Measurements from ENCODE around the gene GPR21. TPM values are rescaled to one million over a fixed set of nuclear protein-coding genes. Genes with fewer than 3 reads are reported as not detected.

The GPR21 gene
- total RNA-seq, 1 experiment from 2014 or later, result 1.1 TPM

DNA sequence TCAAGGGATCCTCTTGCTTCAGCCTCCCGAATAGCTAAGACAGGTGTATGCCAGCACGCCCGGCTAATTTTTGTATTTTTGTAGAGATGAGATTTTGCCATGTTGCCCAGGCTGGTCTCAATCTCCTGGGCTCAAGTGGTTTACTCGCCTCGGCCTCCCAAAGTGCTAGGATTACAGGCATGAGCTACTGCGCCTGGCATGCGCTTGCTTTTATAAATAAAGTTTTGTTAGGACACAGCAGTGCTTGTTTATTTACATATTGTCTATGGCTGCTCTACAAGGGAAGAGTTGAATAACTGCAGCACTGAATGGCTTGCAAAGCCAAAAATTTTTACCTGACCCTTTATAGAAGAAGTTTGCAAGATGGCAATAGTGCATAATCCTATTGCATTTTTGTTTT lies 27.7 kb downstream of the GPR21 start:
- CTCF ChIA-PET, result no interaction called here
- Histone ChIP-seq H3K27me3 (ENCODE audit: insufficient read depth, low read length) (no peaks in the 10 kb centered on the region), H3K4me1 (ENCODE audit: control insufficient read depth in 1 of 2, insufficient read depth in 2 of 2, low read length in 2 of 2) (no peaks in the 10 kb centered on the region), H4K20me1 (ENCODE audit: insufficient read depth) (no peaks in the 10 kb centered on the region), H2AFZ (ENCODE audit: low read depth, low read length, poor library complexity, severe bottlenecking) (no peak overlapping the region), H3K36me3 (ENCODE audit: control insufficient read depth in 1 of 2, insufficient read depth in 2 of 2, low read length in 2 of 2) (peaks cover 3 to 6% of the 10 kb centered on the region in 2 experiments; a peak in 2 of 4 replicates), H3K79me2 (ENCODE audit: insufficient read depth, low read length) (no peaks in the 10 kb centered on the region), H3K9me2 (ENCODE audit: insufficient read depth) (no peaks in the 10 kb centered on the region), H3K4me3 (replicated peaks in 1 of 2; ENCODE audit: low read depth in 1 of 2, low read length in 2 of 2) (no peak overlapping the region), H3K9ac (ENCODE audit: low read length) (no peak overlapping the region), H3K9me3 (ENCODE audit: control insufficient read depth in 1 of 2, insufficient read depth in 1 of 2, low read depth in 1 of 2, low read length in 2 of 2) (no peaks in the 10 kb centered on the region), H3K27ac (ENCODE audit: low read depth, low read length) (no peak overlapping the region), H3K4me2 (ENCODE audit: low read length) (no peak overlapping the region)
- intact Hi-C loops (cut with micrococcal nuclease), result no loop called here
- ATAC-seq, result no peak
- DNase-seq (ENCODE audit: low read depth, low spot score), result no peak
- TF ChIP-seq, protein P1, sequence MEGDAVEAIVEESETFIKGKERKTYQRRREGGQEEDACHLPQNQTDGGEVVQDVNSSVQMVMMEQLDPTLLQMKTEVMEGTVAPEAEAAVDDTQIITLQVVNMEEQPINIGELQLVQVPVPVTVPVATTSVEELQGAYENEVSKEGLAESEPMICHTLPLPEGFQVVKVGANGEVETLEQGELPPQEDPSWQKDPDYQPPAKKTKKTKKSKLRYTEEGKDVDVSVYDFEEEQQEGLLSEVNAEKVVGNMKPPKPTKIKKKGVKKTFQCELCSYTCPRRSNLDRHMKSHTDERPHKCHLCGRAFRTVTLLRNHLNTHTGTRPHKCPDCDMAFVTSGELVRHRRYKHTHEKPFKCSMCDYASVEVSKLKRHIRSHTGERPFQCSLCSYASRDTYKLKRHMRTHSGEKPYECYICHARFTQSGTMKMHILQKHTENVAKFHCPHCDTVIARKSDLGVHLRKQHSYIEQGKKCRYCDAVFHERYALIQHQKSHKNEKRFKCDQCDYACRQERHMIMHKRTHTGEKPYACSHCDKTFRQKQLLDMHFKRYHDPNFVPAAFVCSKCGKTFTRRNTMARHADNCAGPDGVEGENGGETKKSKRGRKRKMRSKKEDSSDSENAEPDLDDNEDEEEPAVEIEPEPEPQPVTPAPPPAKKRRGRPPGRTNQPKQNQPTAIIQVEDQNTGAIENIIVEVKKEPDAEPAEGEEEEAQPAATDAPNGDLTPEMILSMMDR (IDR thresholded peaks at IDR 0.05 in 2 of 3, conservative IDR thresholded peaks at IDR 0.05 in 1 of 3; ENCODE audit: borderline replicate concordance in 1 of 3, insufficient read depth in 1 of 3, low read depth in 2 of 3, low read length in 2 of 3), result no peak
- TF ChIP-seq YY1 (IDR thresholded peaks at IDR 0.05; ENCODE audit: extremely low read depth, insufficient replicate concordance, low read depth, low read length) (no peak), SRF (IDR thresholded peaks at IDR 0.05; ENCODE audit: low read depth) (no peak), ELF1 (IDR thresholded peaks at IDR 0.05; ENCODE audit: borderline replicate concordance, low read depth) (no peak), POLR2AphosphoS5 (IDR thresholded peaks at IDR 0.05; ENCODE audit: low read depth, low read length) (no peak), POLR2A (IDR thresholded peaks at IDR 0.05; ENCODE audit: borderline replicate concordance, extremely low read depth, insufficient read depth, insufficient read length) (no peak), JUND (IDR thresholded peaks at IDR 0.05) (no peak), EZH2 (IDR thresholded peaks at IDR 0.05) (no peak), EGR1 (IDR thresholded peaks at IDR 0.05; ENCODE audit: low read depth) (no peak), FOSL1 (IDR thresholded peaks at IDR 0.05; ENCODE audit: low read depth) (no peak), CBX3 (IDR thresholded peaks at IDR 0.05; ENCODE audit: low read depth) (no peak), SIN3A (IDR thresholded peaks at IDR 0.05; ENCODE audit: low read depth) (no peak), SP1 (IDR thresholded peaks at IDR 0.05; ENCODE audit: low read depth) (no peak), ZFX (IDR thresholded peaks at IDR 0.05) (no peak), TCF7L2 (IDR thresholded peaks at IDR 0.05; ENCODE audit: borderline replicate concordance, extremely low read depth, insufficient read depth, insufficient read length) (no peak), RAD21 (IDR thresholded peaks at IDR 0.05; ENCODE audit: low read depth) (no peak)
- TF ChIP-seq, protein P2, sequence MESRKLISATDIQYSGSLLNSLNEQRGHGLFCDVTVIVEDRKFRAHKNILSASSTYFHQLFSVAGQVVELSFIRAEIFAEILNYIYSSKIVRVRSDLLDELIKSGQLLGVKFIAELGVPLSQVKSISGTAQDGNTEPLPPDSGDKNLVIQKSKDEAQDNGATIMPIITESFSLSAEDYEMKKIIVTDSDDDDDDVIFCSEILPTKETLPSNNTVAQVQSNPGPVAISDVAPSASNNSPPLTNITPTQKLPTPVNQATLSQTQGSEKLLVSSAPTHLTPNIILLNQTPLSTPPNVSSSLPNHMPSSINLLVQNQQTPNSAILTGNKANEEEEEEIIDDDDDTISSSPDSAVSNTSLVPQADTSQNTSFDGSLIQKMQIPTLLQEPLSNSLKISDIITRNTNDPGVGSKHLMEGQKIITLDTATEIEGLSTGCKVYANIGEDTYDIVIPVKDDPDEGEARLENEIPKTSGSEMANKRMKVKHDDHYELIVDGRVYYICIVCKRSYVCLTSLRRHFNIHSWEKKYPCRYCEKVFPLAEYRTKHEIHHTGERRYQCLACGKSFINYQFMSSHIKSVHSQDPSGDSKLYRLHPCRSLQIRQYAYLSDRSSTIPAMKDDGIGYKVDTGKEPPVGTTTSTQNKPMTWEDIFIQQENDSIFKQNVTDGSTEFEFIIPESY (IDR thresholded peaks at IDR 0.05; ENCODE audit: extremely low read depth, insufficient replicate concordance, low read length), result no peak
- TF ChIP-seq, protein P3, sequence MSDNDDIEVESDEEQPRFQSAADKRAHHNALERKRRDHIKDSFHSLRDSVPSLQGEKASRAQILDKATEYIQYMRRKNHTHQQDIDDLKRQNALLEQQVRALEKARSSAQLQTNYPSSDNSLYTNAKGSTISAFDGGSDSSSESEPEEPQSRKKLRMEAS (IDR thresholded peaks at IDR 0.05), result no peak
- RAD21 ChIA-PET (ENCODE audit: low non-redundant PET in 1 of 2, low total read pairs in 2 of 2, uncharacterized antibody in 2 of 2, unreplicated experiment in 2 of 2), result no interaction called here
- POLR2A ChIA-PET, result no interaction called here
- BruUV-seq (replicated peaks), result no TSS peak

Data from HCT116 (cell line).